Hepatocyte (in vitro differentiated cells): ENCODE data around the gene RPS21.

ENCODE experiments used
- EZH2 ChIP-seq: fragments of 200-600 bp; sonication (generic); IDR thresholded peaks from 2 replicates; pipeline ENCODE4 v1.6.1; 2016; ENCODE audit warnings: antibody characterized with exemption, mild to moderate bottlenecking, borderline replicate concordance
- EZH2phosphoT487 ChIP-seq: fragments of 200-600 bp; sonication (generic); IDR thresholded peaks from one replicate; pipeline ENCODE4 v1.6.1; 2018; ENCODE audit warnings: antibody characterized with exemption, mild to moderate bottlenecking, low read depth, moderate library complexity; ENCODE audit not compliant: unreplicated experiment, severe bottlenecking
- TF ChIP-seq, protein P1 (sequence below): fragments of 200-600 bp; sonication (generic); IDR thresholded peaks from 2 replicates; pipeline ENCODE4 v1.5.1; 2016; ENCODE audit warnings: antibody characterized with exemption, mild to moderate bottlenecking; ENCODE audit not compliant: poor library complexity

DNA sequence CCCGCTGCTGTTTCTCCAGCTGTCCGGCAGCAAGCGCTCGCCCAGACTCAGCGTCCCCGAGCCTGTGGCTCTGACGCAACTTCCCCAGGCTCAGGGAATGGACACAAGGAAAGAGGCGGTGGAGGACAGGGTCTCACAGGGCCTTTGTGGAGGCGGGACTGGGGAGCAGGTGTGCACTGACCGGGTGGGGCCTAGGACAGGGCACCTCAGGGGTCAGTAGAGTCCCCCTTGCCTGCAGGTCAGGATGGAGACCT lies 39.8 kb upstream of the RPS21 start:
- TF ChIP-seq, protein P1, sequence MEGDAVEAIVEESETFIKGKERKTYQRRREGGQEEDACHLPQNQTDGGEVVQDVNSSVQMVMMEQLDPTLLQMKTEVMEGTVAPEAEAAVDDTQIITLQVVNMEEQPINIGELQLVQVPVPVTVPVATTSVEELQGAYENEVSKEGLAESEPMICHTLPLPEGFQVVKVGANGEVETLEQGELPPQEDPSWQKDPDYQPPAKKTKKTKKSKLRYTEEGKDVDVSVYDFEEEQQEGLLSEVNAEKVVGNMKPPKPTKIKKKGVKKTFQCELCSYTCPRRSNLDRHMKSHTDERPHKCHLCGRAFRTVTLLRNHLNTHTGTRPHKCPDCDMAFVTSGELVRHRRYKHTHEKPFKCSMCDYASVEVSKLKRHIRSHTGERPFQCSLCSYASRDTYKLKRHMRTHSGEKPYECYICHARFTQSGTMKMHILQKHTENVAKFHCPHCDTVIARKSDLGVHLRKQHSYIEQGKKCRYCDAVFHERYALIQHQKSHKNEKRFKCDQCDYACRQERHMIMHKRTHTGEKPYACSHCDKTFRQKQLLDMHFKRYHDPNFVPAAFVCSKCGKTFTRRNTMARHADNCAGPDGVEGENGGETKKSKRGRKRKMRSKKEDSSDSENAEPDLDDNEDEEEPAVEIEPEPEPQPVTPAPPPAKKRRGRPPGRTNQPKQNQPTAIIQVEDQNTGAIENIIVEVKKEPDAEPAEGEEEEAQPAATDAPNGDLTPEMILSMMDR, result no peak
- TF ChIP-seq EZH2, result no peak
- no peak for TF ChIP-seq EZH2phosphoT487
